HFF-Myc (cell line): ENCODE data around the gene ERCC4.
A peak's percentile ranks its signal among the peaks of the same experiment; 100 is the strongest.

Experiments
- DNase-seq: peaks from one replicate; pipeline ENCODE4 v3.0.0-alpha.2; 2011; ENCODE audit warnings: low read depth; ENCODE audit errors: extremely low read depth
- H3K4me3 ChIP-seq: replicated peaks from 2 replicates; pipeline ENCODE4 v1.5.1; 2011; ENCODE audit warnings: low read depth, mild to moderate bottlenecking, control low read depth, low read length
- CTCF ChIP-seq: IDR thresholded peaks from 2 replicates; pipeline ENCODE4 v1.5.1; 2012; ENCODE audit warnings: mild to moderate bottlenecking, low read depth, low read length, control low read depth; ENCODE audit errors: missing control alignments

Gene ERCC4

GRCh38 chr16:13920510-13920818 is 510 bp downstream of the ERCC4 start:
- no peak for DNase-seq
- H3K4me3 ChIP-seq, result peak overlapping the region; percentile 98
- TF ChIP-seq CTCF, result no peak

- DNase-seq, result no peak
- H3K4me3 ChIP-seq, result peak overlapping the region; percentile 98
- TF ChIP-seq CTCF, result no peak
Measured at GRCh38 chr16:13921328-13921727, 1.4 kb downstream of the ERCC4 start.

GRCh38 chr16:13923703-13924298 is 3.8 kb downstream of the ERCC4 start:
- H3K4me3 ChIP-seq, result no peak overlapping the region
- TF ChIP-seq CTCF, result peak; percentile 23
- peak; percentile 22 for DNase-seq

GRCh38 chr16:13926464-13926863 is 6.5 kb downstream of the ERCC4 start:
- no peak overlapping the region for H3K4me3 ChIP-seq
- no peak for TF ChIP-seq CTCF
- no peak for DNase-seq

GRCh38 chr16:13926891-13927290 is 6.9 kb downstream of the ERCC4 start:
- DNase-seq, result no peak
- no peak overlapping the region for H3K4me3 ChIP-seq
- no peak for TF ChIP-seq CTCF

GRCh38 chr16:13928646-13929045 is 8.7 kb downstream of the ERCC4 start:
- H3K4me3 ChIP-seq, result no peak overlapping the region
- TF ChIP-seq CTCF, result no peak
- DNase-seq, result no peak

GRCh38 chr16:13931845-13932244 is 11.9 kb downstream of the ERCC4 start:
- no peak overlapping the region for H3K4me3 ChIP-seq
- no peak for TF ChIP-seq CTCF
- no peak for DNase-seq
